ENCODE data around the gene STPG2.

Gene STPG2

GRCh38 chr4:98093662-98094061, 49.6 kb downstream of the STPG2 start:
- no peak for DNase-seq (ENCODE audit: low spot score)

GRCh38 chr4:98092833-98093439, 50.3 kb downstream of the STPG2 start:
- peak; percentile 30 for DNase-seq (ENCODE audit: low spot score)

- peak; percentile 74 for DNase-seq (ENCODE audit: low spot score)
Observed at GRCh38 chr4:98081936-98082335, 61.3 kb downstream of the STPG2 start.

GRCh38 chr4:98068495-98068894, 74.8 kb downstream of the STPG2 start:
- DNase-seq (ENCODE audit: low spot score), result no peak

GRCh38 chr4:98055800-98056501, 87.3 kb downstream of the STPG2 start:
- no peak for DNase-seq (ENCODE audit: low spot score)

GRCh38 chr4:98046665-98047064, 96.6 kb downstream of the STPG2 start:
- DNase-seq (ENCODE audit: low spot score), result no peak

- DNase-seq (ENCODE audit: low spot score), result no peak
Observed at GRCh38 chr4:98030059-98030458, 113.2 kb downstream of the STPG2 start.

GRCh38 chr4:98027827-98028226, 115.4 kb downstream of the STPG2 start:
- DNase-seq (ENCODE audit: low spot score), result peak; percentile 74

- DNase-seq (ENCODE audit: low spot score), result no peak
Observed at GRCh38 chr4:98026362-98026761, 116.9 kb downstream of the STPG2 start.

GRCh38 chr4:98006814-98007412, 136.4 kb downstream of the STPG2 start:
- DNase-seq (ENCODE audit: low spot score), result no peak

GRCh38 chr4:98006060-98006459, 137.2 kb downstream of the STPG2 start:
- DNase-seq (ENCODE audit: low spot score), result peak; percentile 16

- DNase-seq (ENCODE audit: low spot score), result no peak
Observed at GRCh38 chr4:98000940-98001339, 142.3 kb downstream of the STPG2 start.

GRCh38 chr4:97998203-97998602, 145.1 kb downstream of the STPG2 start:
- peak; percentile 25 for DNase-seq (ENCODE audit: low spot score)

GRCh38 chr4:97994765-97995465, 148.4 kb downstream of the STPG2 start:
- no peak for DNase-seq (ENCODE audit: low spot score)

GRCh38 chr4:97990409-97990808, 152.9 kb downstream of the STPG2 start:
- DNase-seq (ENCODE audit: low spot score), result no peak

GRCh38 chr4:97987019-97987648, 156.1 kb downstream of the STPG2 start:
- DNase-seq (ENCODE audit: low spot score), result peak; percentile 53

- no peak for DNase-seq (ENCODE audit: low spot score)
Observed at GRCh38 chr4:97984545-97985131, 158.6 kb downstream of the STPG2 start.

GRCh38 chr4:97978791-97979488, 164.3 kb downstream of the STPG2 start:
- DNase-seq (ENCODE audit: low spot score), result peak; percentile 3

GRCh38 chr4:97953171-97953941, 189.9 kb downstream of the STPG2 start:
- no peak for DNase-seq (ENCODE audit: low spot score)

GRCh38 chr4:97952763-97953162, 190.5 kb downstream of the STPG2 start:
- no peak for DNase-seq (ENCODE audit: low spot score)

- no peak for DNase-seq (ENCODE audit: low spot score)
Observed at GRCh38 chr4:97950836-97951235, 192.4 kb downstream of the STPG2 start.

All from kidney tubule cell (primary cell).